Cerebellar nuclear complex (tissue), 1 donor: Measurements from ENCODE around the gene LPCAT2.

Experiments
- DNase-seq, 2 experiments: peaks; one replicate each; lab custom pipeline; 2025; lab: John Stamatoyannopoulos, UW

The LPCAT2 gene, protein sequence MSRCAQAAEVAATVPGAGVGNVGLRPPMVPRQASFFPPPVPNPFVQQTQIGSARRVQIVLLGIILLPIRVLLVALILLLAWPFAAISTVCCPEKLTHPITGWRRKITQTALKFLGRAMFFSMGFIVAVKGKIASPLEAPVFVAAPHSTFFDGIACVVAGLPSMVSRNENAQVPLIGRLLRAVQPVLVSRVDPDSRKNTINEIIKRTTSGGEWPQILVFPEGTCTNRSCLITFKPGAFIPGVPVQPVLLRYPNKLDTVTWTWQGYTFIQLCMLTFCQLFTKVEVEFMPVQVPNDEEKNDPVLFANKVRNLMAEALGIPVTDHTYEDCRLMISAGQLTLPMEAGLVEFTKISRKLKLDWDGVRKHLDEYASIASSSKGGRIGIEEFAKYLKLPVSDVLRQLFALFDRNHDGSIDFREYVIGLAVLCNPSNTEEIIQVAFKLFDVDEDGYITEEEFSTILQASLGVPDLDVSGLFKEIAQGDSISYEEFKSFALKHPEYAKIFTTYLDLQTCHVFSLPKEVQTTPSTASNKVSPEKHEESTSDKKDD

GRCh38 chr16:55508941-55509931 lies at the start of gene LPCAT2:
Gene LPCAT2 (plus strand): TSS chr16:55509072. CDS start chr16:55509182, 110 bp downstream.
- DNase-seq: no peak

DNA sequence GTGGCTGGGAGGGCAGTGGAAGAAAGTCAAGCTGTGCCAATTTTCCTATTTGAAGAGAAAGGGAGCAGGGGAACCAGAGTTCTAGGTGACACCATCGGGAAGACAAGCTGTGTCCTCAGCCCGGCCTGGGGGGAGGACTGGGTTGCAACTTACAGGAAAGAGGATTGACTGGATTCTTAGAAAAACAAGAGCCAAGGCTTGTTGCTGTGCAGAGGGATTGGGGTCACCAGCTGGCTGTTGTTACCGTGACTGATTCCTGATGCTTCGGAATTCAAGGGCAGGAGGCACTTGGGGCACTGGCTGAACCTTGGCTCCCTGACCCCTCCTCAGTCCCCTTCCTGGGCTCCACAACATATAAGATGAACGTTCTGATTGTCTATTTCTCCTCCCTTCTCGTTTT lies 46.6 kb upstream of the LPCAT2 start:
- DNase-seq: no peak

DNA sequence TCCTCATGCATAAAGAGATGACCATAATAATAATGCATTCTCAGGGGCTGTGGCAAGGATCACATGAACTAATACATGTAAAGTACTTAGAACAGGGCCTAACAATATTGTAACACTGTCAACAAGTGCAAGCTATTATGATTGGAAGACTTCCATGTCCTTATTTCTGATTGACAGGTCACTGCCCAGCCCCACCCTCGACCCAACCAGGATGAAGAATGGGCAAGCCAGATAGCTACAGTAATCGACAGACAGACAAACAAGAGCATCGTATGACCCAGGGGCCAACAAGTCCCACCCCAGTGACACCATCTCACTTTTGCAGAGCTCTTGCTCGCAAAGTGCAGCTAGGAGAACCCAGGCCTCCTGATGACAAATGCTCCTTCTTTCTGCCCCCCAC lies 44.5 kb upstream of the LPCAT2 start:
- DNase-seq: no peak

- no peak for DNase-seq
Observed at GRCh38 chr16:55465077-55465896, 43.6 kb upstream of the LPCAT2 start.

DNA sequence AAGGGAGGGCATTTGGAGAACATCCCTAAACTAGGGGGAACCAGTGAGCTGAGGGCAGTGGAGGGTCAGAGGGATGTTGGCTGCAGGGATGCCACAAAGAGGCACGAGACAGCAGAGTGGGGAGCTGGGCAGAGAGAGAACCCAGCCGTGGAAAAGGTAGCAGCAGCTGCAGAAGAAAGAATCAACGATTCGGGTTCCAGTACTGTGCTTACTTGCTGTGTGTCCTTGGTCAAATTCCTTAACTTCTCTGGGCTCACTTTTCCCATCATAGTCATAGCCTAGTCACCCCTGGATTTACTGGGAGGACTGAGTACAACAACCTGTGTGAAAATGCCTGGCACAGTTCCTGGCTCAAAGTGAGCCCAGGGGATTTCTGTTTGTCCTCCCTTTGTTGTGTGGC lies 42.7 kb upstream of the LPCAT2 start:
- no peak for DNase-seq

GRCh38 chr16:55467898-55468297 lies 41.0 kb upstream of the LPCAT2 start:
- DNase-seq: no peak

- DNase-seq: no peak
Observed at GRCh38 chr16:55468352-55468990, 40.4 kb upstream of the LPCAT2 start.

GRCh38 chr16:55469821-55470532 lies 38.9 kb upstream of the LPCAT2 start:
- DNase-seq: no peak

GRCh38 chr16:55470533-55471371 lies 38.1 kb upstream of the LPCAT2 start:
- DNase-seq: no peak

GRCh38 chr16:55471448-55472097 lies 37.3 kb upstream of the LPCAT2 start:
- no peak for DNase-seq

- DNase-seq: no peak
Observed at GRCh38 chr16:55473587-55473986, 35.3 kb upstream of the LPCAT2 start.

- no peak for DNase-seq
Observed at GRCh38 chr16:55474821-55475220, 34.1 kb upstream of the LPCAT2 start.

- no peak for DNase-seq
Observed at GRCh38 chr16:55475919-55476318, 33.0 kb upstream of the LPCAT2 start.

GRCh38 chr16:55476625-55477533 lies 32.0 kb upstream of the LPCAT2 start:
- DNase-seq: no peak

- no peak for DNase-seq
Observed at GRCh38 chr16:55477736-55478135, 31.1 kb upstream of the LPCAT2 start.

- no peak for DNase-seq
Observed at GRCh38 chr16:55478827-55479429, 29.9 kb upstream of the LPCAT2 start, which contains the start of gene MMP2. Gene MMP2 (plus strand): TSS chr16:55479198. CDS start chr16:55479480, 282 bp downstream.

- no peak for DNase-seq
Observed at GRCh38 chr16:55479430-55480140, 29.3 kb upstream of the LPCAT2 start.
